ENCODE measurements around the gene UCK2.
A peak's percentile ranks its signal among the peaks of the same experiment; 100 is the strongest.

Gene UCK2

GRCh38 chr1:165900576-165901380 is 73.4 kb downstream of the UCK2 start:
- no peak for DNase-seq (ENCODE audit: low spot score)

GRCh38 chr1:165902565-165902964 is 75.2 kb downstream of the UCK2 start:
- DNase-seq (ENCODE audit: low spot score) = no peak

- no peak for DNase-seq (ENCODE audit: low spot score)
These were observed 76.3 kb downstream of the UCK2 start for GRCh38 chr1:165903672-165904071.

- DNase-seq (ENCODE audit: low spot score) = no peak
These were observed 77.5 kb downstream of the UCK2 start for GRCh38 chr1:165904948-165905347.

GRCh38 chr1:165905853-165906252 is 78.4 kb downstream of the UCK2 start:
- no peak for DNase-seq (ENCODE audit: low spot score)

GRCh38 chr1:165907256-165907857 is 79.9 kb downstream of the UCK2 start:
- no peak for DNase-seq (ENCODE audit: low spot score)

GRCh38 chr1:165910764-165911421 is 83.5 kb downstream of the UCK2 start:
- no peak for DNase-seq (ENCODE audit: low spot score)

- no peak for DNase-seq (ENCODE audit: low spot score)
These were observed 84.3 kb downstream of the UCK2 start for GRCh38 chr1:165911609-165912281.

- DNase-seq (ENCODE audit: low spot score) = no peak
These were observed 85.2 kb downstream of the UCK2 start for GRCh38 chr1:165912638-165913037.

GRCh38 chr1:165914136-165914798 is 86.9 kb downstream of the UCK2 start:
- peak; percentile 68 for DNase-seq (ENCODE audit: low spot score)

- no peak for DNase-seq (ENCODE audit: low spot score)
These were observed 88.1 kb downstream of the UCK2 start for GRCh38 chr1:165915480-165915879.

- DNase-seq (ENCODE audit: low spot score) = no peak
These were observed 88.5 kb downstream of the UCK2 start for GRCh38 chr1:165915932-165916348.

GRCh38 chr1:165917166-165917565 is 89.8 kb downstream of the UCK2 start:
- DNase-seq (ENCODE audit: low spot score) = no peak

GRCh38 chr1:165924117-165924516 is 96.7 kb downstream of the UCK2 start:
- DNase-seq (ENCODE audit: low spot score) = no peak

GRCh38 chr1:165925498-165926079 is 98.2 kb downstream of the UCK2 start:
- no peak for DNase-seq (ENCODE audit: low spot score)

- no peak for DNase-seq (ENCODE audit: low spot score)
These were observed 99.8 kb downstream of the UCK2 start for GRCh38 chr1:165927169-165927568.

GRCh38 chr1:165928075-165928731 is 100.8 kb downstream of the UCK2 start:
- DNase-seq (ENCODE audit: low spot score) = peak; percentile 61

GRCh38 chr1:165930961-165931360 is 103.5 kb downstream of the UCK2 start:
- no peak for DNase-seq (ENCODE audit: low spot score)

- no peak for DNase-seq (ENCODE audit: low spot score)
These were observed 106.2 kb downstream of the UCK2 start for GRCh38 chr1:165933446-165934170.

- no peak for DNase-seq (ENCODE audit: low spot score)
These were observed 109.1 kb downstream of the UCK2 start for GRCh38 chr1:165936542-165936941.
